GM06990 (cell line): ENCODE results near the gene TMEM184A.
A peak's percentile ranks its signal among the peaks of the same experiment; 100 is the strongest.

Experiments used
- DNase-seq: peaks from one replicate; pipeline ENCODE4 v3.0.0-alpha.2; 2011; ENCODE audit not compliant: insufficient read length; ENCODE audit errors: extremely low read depth
- H3K27me3 ChIP-seq: replicated peaks from 2 replicates; pipeline ENCODE4 v1.6.0; 2011; ENCODE audit warnings: low read length; ENCODE audit not compliant: control insufficient read depth, insufficient read depth
- H3K36me3 ChIP-seq: 2 replicates; pipeline ENCODE4 v1.5.1; 2011; ENCODE audit warnings: low read length; ENCODE audit not compliant: control insufficient read depth, insufficient read depth
- H3K4me3 ChIP-seq: replicated peaks from 2 replicates; pipeline ENCODE4 v1.5.1; 2011; ENCODE audit warnings: low read depth, mild to moderate bottlenecking, control low read depth, low read length
- CTCF ChIP-seq: IDR thresholded peaks from 2 replicates; pipeline ENCODE4 v1.5.1; 2011; ENCODE audit warnings: low read length, control low read depth, mild to moderate bottlenecking, inconsistent platforms; ENCODE audit not compliant: insufficient read depth, poor library complexity, severe bottlenecking

TMEM184A gene

GRCh38 chr7:1558181-1558811 lies 2.3 kb upstream of the TMEM184A start:
- no peak overlapping the region for H3K4me3 ChIP-seq
- no peak for DNase-seq
- H3K36me3 ChIP-seq = no peaks in the 10 kb centered on the region
- TF ChIP-seq CTCF = no peak
- H3K27me3 ChIP-seq = peaks cover 2% of the 10 kb centered on the region; the same call in 1 of the 2 replicates

- Histone ChIP-seq H3K27me3 (peaks cover 2% of the 10 kb centered on the region; the same call in 1 of the 2 replicates), H3K4me3 (no peak overlapping the region), H3K36me3 (no peaks in the 10 kb centered on the region)
- no peak for TF ChIP-seq CTCF
- peak; percentile 7 for DNase-seq
These were observed 1.8 kb upstream of the TMEM184A start for GRCh38 chr7:1557771-1558170.

- TF ChIP-seq CTCF = no peak
- no peak overlapping the region for H3K4me3 ChIP-seq
These were observed 1.0 kb upstream of the TMEM184A start for GRCh38 chr7:1557006-1557405.

GRCh38 chr7:1555046-1555812 lies 776 bp downstream of the TMEM184A start:
- no peak overlapping the region for H3K4me3 ChIP-seq
- peaks cover 2% of the 10 kb centered on the region; the same call in 1 of the 2 replicates for H3K27me3 ChIP-seq
- no peaks in the 10 kb centered on the region for H3K36me3 ChIP-seq
- TF ChIP-seq CTCF = no peak
- DNase-seq = no peak

More at GRCh38 chr7:1557006-1557405, 1.0 kb upstream of the TMEM184A start:
- no peaks in the 10 kb centered on the region for H3K36me3 ChIP-seq
- no peak for DNase-seq
- peaks cover 2% of the 10 kb centered on the region; the same call in 1 of the 2 replicates for H3K27me3 ChIP-seq

- Histone ChIP-seq H3K36me3 (no peaks in the 10 kb centered on the region), H3K27me3 (peaks cover 2% of the 10 kb centered on the region; the same call in 1 of the 2 replicates), H3K4me3 (no peak overlapping the region)
- DNase-seq = no peak
- no peak for TF ChIP-seq CTCF
These were observed 1.5 kb downstream of the TMEM184A start for GRCh38 chr7:1554333-1555045.
